Dermis lymphatic vessel endothelial cell (primary cell): ENCODE measurements around the gene RGL3. TPM values are rescaled to one million over a fixed set of nuclear protein-coding genes. Genes with fewer than 3 reads are reported as not detected.

Experiments used
- total RNA-seq: library from RNA; depleted of rRNA; stranded (reverse); fragments of >200 nt; gene quantifications from 2 replicates; pipeline ENCODE4 v1.2.1, GENCODE V29; 2014

Gene RGL3
- total RNA-seq: 0.87 and 1.6 TPM in 2 replicates

DNA sequence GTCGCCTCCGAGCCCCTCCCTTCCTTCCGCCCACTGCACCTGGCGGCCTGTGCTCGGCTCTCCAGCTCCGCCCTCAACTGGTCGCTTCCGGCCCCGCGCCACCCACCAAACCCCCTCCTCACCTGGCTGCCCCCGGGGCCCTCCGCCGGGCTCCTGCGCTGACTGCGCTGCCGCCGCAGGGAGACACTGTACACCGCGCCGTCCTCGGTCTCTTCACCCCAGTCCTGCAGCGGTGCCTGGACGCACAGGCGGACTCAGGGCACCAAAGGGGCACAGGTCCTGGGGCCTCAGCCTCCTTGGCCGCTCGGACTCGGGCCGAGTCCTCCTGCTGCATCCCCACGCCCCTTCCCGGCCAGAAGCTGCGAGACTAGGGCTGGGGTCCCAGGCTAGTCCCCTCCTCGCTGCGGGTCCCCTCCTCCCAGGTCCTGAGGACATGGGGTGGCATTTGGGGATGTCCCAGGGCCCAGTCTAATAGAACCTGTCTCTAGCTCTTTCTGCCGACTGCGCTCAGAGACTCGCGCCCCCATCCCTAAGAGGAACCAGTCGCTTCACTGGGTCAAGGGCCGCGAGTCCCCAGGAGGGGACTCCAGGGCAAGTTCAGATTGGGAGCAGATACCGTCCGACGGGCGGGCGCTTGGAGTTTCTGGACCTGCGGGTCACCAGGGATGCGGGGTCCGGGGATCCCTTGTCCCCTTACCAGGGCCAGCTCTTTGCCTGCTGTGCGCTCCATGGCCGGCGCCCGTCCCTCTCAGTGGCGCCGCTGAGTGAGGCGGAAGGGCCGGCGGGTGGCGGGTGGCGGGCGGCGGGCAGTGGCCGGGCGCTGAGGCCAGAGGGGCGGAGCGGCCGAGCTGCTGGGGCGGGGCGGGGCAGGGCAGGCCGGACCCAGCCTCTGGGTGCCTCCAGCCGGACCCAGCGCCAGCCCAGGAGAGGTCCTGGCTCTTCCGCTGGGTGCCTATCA lies at the start of gene RGL3:
Gene RGL3, minus strand, starts transcription at position 766 of the 958 bp plus-strand sequence. Its CDS starts 36 bp downstream, at position 730.

DNA sequence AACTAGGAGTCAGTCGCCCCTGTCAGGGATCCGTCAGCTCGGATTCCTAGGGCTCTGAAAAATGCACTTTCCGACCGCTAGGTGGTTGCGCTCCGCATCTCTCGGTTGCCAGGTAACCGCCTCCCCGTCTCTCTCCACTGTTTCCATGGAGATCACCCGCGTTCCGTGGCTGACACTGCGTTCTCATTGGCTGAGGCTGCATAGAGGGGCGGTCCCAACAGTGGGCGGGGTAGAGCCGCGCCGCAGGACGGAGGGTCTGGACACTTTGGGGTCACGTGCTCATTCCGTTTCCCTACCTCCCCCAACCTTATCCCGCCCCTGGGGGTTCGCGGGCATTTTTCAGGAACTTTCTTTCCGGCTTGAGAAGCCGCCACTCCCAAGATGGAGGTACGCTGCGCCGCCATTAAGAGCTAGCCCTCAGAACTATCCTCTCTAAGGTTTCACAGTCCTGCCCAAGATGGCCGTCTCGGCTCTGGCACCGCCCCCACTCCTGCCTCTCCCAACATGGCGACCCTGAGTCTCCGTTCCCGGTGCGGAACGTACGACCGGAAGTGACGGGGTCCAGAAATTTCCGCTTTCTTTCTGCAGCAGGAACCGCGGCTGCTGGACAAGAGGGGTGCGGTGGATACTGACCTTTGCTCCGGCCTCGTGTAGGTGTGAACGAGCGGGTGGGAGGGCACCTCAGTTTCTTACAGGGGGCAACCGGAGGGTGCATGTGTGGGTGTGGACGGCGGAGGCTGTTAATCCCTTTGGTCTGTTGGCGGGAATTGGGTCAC lies 16.1 kb upstream of the RGL3 start, which contains the start of the genes ODAD3 and PRKCSH:
Gene ODAD3, minus strand, starts transcription at position 65 of the 776 bp plus-strand sequence. CDS start 105 bp downstream, outside the sequence.
Gene PRKCSH, plus strand, starts transcription at position 579 of the 776 bp plus-strand sequence. CDS start 483 bp downstream, outside the sequence.

DNA sequence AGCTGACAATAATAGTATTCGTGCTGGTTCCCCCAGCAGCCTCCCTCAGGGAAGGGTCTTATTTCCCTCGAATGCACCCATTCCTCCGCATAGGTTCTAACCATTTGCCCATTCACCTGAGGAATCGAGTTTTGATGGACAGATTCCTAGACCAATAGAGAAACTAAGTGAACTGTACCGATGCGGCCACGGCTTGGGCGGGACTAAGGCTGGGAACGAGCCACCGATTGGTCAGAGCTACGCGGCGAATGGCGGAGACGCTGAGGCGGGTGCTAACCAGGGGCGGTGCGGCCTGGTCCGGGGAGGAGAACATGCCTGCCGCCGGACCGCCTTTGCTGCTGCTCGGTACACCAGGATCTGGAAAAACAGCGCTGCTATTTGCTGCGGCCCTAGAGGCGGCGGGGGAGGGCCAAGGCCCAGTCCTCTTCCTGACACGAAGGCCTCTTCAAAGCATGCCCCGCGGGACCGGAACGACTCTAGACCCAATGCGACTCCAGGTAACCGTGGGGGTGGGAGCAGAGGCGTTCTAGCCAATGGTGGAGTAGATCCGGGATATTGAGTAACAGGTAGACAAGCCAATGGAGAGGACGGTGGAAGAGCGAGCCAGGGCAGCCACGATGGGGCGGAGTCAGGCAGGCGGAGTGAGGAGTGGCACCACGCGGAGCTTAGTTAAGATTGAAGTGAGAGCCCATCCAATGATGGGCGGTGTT lies 44.5 kb downstream of the RGL3 start, which contains the start of gene SWSAP1:
Gene SWSAP1, plus strand, starts transcription at position 234 of the 710 bp plus-strand sequence. Its CDS starts 15 bp downstream, at position 249.

DNA sequence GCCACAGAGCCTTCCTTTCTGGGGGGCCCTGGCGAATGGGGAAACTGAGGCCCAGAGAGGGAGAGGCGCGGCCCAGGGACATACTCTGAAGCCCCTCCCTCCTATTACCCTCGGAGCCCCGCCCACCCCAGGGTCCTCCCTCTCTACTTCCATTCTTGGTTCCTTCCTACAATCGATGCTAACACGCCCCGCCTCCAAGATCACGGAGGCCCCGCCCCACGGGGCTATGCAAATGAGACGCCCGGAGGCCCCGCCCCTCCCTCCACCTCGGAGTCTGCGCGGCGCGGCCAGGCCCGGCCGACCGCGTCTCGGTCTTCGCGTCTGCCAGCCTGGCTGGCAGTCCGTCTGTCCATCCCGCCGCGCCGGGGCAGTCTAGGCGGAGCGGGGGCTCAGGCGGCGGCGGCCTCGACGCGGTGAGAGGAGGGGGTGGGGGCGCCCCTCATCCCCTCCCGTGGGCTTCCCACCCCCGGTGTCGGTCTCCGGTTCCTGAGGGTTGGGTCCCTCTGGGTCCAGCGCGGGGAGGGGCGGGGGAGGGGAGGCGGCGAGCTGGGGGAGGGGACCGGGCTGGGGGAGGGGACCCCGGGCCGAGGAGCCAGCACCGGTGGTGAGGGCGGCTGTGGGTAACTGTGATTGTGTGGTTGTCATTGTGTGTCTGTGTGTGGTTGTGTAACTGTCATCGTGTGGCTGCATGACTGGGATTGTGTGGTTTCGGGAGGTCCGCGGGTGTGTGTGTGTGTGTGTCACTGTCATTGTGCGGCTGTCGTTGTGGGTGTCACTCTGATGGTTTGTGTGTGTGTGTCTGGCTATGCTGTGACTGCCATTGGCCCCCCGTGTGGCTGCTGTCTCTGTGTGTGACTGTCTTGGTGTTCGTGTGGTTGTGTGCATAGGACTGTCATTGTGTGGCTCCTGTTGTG lies 63.7 kb downstream of the RGL3 start, which contains the start of gene PLPPR2:
Gene PLPPR2, plus strand, starts transcription at position 273 of the 914 bp plus-strand sequence. CDS start 2,242 bp downstream, outside the sequence.

DNA sequence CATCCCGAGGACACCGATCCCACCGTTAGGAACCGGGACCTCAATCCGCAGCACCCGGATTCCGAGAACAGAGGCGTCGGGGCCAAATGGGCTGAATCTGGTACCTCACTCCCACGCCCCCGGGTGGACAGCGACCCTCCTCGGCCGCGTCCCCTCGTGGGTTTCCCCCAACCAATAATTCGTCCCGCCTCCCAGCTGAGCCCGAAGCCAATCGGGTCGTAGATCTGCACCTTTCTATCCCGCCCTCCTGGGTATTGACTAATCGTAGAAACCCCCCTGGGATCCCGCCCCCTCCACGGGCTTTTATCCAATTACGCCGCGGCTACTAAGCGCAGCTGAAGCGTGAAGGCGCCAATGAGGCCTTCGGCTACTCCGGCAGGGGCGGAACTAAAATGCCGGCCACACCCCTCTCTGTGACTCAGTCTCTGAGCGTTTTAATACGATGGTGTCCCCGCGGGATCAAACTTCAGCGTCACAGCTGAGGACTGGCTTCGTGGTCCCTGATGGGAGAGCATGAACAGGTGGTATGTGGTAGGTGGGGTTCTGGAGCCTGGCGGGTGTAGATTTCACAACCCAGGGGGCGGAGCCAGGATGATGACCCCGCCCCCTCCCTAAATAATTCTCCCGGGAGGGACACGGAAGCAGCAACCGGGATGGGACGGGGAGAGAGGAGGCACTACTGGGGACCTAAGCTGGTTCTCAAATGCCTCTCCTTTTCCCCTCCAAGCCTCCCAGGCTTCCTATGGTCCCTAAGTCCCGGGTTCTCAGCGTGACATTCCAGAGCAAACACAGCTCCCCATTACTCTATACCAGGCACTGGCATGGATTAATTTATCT lies 72.8 kb downstream of the RGL3 start, which contains the start of the genes CCDC159 and TMEM205:
Gene CCDC159, plus strand, starts transcription at position 416 of the 837 bp plus-strand sequence. Its CDS starts 88 bp downstream, at position 504.
Gene TMEM205, minus strand, starts transcription at position 165 of the 837 bp plus-strand sequence. CDS start 649 bp downstream, outside the sequence.

Other genes with a start within 250 kb of the RGL3 start
- gene KANK2, start 221.8 kb downstream of the RGL3 start, total RNA-seq: 95.8 and 115 TPM in 2 replicates
- gene ANGPTL8, start 179.7 kb downstream of the RGL3 start, total RNA-seq: not detected in 2 replicates
- 53.0 and 54.7 TPM in 2 replicates for gene DOCK6, start 156.8 kb downstream of the RGL3 start, total RNA-seq
- not detected in 2 replicates for gene TSPAN16, start 123.2 kb downstream of the RGL3 start, total RNA-seq
- 32.9 and 38.7 TPM in 2 replicates for gene RAB3D, start 79.7 kb downstream of the RGL3 start, total RNA-seq
- gene TMEM205, start 73.0 kb downstream of the RGL3 start, total RNA-seq: 83.6 and 104 TPM in 2 replicates
- 5.4 and 6.1 TPM in 2 replicates for gene CCDC159, start 72.8 kb downstream of the RGL3 start, total RNA-seq
- 4.9 and 7.3 TPM in 2 replicates for gene PLPPR2, start 63.9 kb downstream of the RGL3 start, total RNA-seq
- gene SWSAP1, start 44.6 kb downstream of the RGL3 start, total RNA-seq: 0.77 and 1.1 TPM in 2 replicates
- 3.1 and 5.9 TPM in 2 replicates for gene EPOR, start 35.0 kb downstream of the RGL3 start, total RNA-seq
- under 0.01 and 0.09 TPM in 2 replicates for gene ODAD3, start 15.8 kb upstream of the RGL3 start, total RNA-seq
- gene PRKCSH, start 16.3 kb upstream of the RGL3 start, total RNA-seq: 110 and 113 TPM in 2 replicates
- not detected in 2 replicates for gene ELAVL3, start 61.7 kb upstream of the RGL3 start, total RNA-seq
- 6.0 and 6.9 TPM in 2 replicates for gene ZNF653, start 86.5 kb upstream of the RGL3 start, total RNA-seq
- 20.6 and 30.1 TPM in 2 replicates for gene ECSIT, start 109.8 kb upstream of the RGL3 start, total RNA-seq
- under 0.01 TPM in 1 of 2 replicates, not detected in the other for gene CNN1, start 119.5 kb upstream of the RGL3 start, total RNA-seq
- gene ELOF1, start 139.9 kb upstream of the RGL3 start, total RNA-seq: 22.9 and 23.8 TPM in 2 replicates
- under 0.01 and 0.34 TPM in 2 replicates for gene ACP5, start 158.3 kb upstream of the RGL3 start, total RNA-seq
- gene ZNF627, start 178.2 kb upstream of the RGL3 start, total RNA-seq: 21.3 and 29.7 TPM in 2 replicates